DND-41 (cell line): Measurements from ENCODE around the gene ICE2.

ENCODE experiments used
- EZH2 ChIP-seq: IDR thresholded peaks from 3 replicates; pipeline ENCODE4 v1.6.1; 2012; ENCODE audit warnings: borderline replicate concordance, low read depth, mild to moderate bottlenecking, moderate library complexity, low read length, inconsistent platforms; ENCODE audit not compliant: severe bottlenecking
- TF ChIP-seq, protein P1 (sequence below): IDR thresholded peaks from 2 replicates; pipeline ENCODE4 v1.5.1; 2012; ENCODE audit warnings: borderline replicate concordance, low read length, moderate library complexity, mild to moderate bottlenecking; ENCODE audit not compliant: poor library complexity, severe bottlenecking; ENCODE audit errors: extremely low read depth

DNA sequence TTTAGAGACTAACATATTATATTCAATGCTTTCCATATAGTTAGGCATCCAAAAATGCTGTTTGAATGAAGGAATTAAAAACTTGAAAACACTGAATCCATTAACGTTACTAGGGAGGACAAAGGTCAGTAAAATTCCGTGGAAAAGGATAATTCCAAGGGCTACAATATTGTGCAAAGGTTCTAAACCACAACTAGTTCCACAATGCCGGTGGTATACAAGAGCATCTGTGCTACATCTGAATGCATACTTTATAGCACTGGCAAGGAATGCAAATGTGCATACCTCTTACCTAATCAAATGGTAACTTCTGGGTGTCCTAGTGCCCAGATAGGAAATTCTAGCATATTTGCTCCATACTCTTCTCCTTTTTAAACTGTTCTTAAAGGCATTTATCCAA lies 2.2 kb downstream of the ICE2 start:
- TF ChIP-seq EZH2: no peak
- TF ChIP-seq, protein P1, sequence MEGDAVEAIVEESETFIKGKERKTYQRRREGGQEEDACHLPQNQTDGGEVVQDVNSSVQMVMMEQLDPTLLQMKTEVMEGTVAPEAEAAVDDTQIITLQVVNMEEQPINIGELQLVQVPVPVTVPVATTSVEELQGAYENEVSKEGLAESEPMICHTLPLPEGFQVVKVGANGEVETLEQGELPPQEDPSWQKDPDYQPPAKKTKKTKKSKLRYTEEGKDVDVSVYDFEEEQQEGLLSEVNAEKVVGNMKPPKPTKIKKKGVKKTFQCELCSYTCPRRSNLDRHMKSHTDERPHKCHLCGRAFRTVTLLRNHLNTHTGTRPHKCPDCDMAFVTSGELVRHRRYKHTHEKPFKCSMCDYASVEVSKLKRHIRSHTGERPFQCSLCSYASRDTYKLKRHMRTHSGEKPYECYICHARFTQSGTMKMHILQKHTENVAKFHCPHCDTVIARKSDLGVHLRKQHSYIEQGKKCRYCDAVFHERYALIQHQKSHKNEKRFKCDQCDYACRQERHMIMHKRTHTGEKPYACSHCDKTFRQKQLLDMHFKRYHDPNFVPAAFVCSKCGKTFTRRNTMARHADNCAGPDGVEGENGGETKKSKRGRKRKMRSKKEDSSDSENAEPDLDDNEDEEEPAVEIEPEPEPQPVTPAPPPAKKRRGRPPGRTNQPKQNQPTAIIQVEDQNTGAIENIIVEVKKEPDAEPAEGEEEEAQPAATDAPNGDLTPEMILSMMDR: no peak
